GM18520 (cell line): ENCODE results near the gene ROBO1.

ENCODE experiments used
- ATAC-seq: cut with Tn5 transposase; IDR thresholded peaks from one replicate; pipeline ENCODE4 v1.9.1; 2021; ENCODE audit not compliant: unreplicated experiment

ROBO1 gene

DNA sequence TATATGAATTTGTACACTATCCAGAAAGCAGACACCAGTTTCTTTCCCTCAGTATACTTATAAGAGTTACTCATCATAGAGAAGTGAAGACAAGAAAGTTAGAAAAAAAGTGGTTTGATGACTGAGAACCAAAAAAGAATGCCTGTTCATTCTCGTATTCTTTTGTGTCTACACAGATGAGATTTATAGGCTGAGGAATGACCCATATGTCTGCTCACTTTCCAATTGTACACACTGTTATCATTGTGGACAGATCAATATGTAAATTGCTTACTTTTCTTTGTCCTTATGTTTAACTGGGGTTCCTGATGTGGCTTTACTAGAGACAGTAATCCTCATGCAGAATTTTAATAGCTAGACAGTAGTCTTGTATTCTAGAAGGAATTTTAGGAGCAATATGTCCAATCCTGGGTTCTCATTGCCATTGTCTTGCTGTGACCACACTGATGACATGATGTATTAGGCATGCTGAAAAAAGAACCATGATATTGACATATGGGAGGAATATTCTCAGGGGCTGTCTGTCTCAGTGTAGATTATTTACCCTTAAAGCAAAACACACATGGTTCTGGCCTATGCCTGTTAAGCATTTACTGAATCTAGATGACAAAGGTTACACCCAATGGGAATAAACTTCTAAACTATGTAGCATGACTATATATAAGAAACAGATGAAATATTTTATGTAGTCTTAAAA lies 669.7 kb downstream of the ROBO1 start:
- no peak for ATAC-seq

DNA sequence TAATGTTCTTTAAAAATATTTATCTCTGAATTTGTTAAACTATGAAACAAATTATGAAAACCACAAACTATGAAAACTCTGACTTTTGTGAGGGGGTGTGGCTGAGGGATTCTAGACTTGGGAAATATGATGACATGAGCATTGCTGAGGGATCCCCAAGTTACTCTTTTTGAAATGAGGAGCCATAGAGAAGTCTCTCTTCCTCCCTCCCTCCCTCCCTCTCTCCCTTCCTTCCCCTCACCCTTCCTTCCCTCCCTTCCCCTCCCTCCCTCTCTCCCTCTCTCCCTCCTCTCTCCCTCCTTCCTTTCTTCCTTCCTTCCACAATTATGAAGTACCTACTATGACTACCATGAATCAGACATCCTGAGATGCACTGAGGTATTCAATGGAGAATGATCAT lies 673.1 kb downstream of the ROBO1 start:
- ATAC-seq: no peak

DNA sequence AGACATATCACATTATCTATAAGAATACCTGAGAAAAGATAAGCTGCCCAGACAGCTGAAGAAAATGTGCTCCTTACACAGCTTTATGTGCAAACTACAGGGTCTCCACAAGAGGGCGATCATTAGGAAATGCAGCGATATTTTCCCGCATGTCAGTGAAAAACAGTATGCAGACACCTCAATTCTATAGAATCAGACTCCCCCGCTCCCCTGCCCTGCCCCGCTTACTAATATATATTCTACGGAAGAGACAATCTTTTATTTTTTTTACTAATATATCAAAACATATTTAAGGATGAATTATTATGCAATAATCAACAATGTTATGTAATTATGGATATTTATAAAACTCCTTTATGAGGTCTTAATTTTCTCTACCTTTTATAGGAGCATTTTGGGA lies 681.3 kb downstream of the ROBO1 start:
- peak; percentile 82 for ATAC-seq

DNA sequence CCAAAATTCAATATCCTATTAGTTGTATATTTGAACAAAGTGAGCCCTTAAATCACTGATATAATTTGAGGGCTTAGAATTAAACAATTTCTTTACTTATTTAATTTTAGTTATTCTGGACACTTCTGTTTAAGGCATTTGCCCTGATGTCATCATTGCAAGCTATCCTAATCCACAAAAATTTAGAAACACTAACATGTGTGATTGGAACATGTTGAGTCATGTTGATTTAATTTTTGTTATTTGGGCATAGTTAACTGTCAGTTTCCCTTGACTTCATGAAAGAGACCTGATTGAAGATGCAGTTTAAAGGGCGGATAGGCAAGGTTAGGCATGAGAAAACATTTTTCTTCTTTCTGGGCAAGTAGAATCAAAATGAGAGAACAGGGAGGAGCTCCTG lies 682.6 kb downstream of the ROBO1 start:
- no peak for ATAC-seq

DNA sequence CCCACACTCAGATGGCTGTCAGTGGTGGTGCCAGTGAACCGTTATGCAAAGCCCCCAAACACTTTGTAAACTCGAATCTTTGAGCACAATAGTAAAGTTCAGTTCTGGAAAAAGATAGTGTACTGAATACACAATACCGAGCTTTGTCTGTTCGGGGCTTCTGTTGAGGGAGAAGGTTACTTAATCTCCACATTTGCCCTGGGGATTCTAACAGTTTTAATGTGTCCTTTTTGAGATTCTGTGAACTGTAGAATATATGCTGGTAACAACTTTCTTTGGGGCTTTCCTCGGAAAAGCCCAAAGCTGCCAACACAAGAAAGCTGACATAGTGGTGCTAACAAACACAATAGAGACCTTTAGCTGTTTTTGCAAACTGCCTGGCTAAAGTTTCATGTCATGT lies 686.5 kb downstream of the ROBO1 start:
- no peak for ATAC-seq

DNA sequence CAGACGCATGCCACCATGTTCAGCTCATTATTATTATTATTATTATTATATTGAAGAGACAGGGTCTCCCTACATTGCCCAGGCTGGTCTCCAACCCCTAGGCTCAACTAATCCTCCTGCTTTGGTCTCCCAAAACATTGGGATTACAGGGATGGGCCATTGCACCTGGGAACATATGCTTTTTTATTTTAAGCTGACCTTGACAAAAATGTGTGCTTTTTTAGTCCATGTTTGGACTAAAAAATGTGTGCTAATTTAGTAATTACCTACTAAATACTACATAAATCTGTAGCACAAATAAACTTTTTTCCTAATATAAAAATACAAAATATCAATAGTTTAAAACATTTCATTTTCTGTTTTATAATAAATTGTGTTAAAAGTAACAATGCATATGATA lies 693.2 kb downstream of the ROBO1 start:
- ATAC-seq: no peak

DNA sequence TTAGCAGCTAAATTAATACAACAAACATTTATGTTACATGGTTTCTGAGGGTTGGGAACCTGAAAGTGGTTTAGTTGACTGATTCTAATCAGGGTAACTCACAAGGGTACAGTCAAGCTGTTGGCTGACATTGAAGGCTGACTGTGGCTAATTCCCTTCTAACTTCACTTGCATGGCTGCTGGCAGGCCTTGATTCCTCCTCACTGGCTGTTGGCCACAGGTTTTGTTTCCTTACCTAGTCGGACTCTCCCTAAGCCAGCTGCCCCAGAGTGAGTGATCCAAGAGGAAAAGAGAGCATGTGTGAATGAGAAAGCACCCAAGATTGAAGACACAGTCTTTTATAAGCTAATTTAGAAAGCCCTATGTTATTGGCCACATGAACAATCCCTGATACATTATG lies 700.1 kb downstream of the ROBO1 start:
- ATAC-seq: no peak

DNA sequence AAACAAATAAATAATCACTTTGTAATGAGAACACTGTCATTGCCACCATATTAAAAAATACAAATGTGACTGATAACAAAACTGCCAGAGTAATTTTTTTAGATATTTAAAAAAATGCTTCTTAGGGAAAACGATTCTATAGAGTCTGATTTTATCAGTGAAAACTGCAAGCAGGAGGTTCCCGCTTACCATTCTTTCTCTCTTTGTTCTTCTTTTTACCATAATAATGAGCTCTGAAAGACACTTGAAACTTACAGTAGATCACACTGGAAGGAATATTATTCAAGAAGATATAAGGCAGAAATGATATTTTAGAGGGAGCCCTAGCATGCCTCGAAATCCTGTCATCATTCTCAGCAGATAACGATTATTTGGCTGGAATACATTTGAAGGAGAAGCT lies 701.3 kb downstream of the ROBO1 start:
- no peak for ATAC-seq

DNA sequence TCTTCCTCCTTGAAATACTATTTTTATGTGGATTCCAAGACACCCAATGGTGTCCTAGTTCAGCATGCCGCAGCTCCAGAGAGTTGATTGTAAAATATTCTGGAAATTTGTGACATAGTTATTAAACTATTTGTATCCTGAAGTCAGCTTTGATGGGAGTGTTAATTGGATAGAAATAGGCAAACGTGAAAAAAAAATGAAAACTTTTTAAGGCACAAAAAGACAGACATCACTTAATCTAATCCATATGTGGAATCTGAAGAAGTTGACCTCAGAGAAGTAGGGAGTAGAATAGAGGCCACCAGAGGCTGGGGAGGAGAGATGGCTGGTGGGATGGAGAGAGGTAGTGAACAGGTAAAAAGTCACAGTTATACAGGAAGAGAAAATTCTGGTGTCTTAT lies 704.2 kb downstream of the ROBO1 start:
- no peak for ATAC-seq

DNA sequence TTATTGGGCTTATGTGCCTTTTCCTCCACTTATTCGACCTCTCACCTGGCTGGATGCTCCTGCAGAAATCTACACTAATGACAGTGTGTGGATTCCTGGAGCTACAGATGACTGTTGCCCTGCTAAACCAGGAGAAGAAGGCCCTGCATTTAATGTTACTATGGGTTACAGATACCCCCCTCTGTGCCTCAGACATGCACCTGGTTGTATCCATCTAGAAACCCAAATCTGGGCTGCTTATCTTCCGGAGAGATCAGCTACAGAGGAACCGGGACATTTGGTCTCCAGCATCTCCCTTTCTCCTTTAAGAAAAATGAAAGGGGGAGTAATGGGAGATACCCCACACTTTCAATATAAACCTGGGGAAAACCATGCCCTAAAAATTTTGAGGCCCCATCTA lies 710.0 kb downstream of the ROBO1 start:
- ATAC-seq: no peak

DNA sequence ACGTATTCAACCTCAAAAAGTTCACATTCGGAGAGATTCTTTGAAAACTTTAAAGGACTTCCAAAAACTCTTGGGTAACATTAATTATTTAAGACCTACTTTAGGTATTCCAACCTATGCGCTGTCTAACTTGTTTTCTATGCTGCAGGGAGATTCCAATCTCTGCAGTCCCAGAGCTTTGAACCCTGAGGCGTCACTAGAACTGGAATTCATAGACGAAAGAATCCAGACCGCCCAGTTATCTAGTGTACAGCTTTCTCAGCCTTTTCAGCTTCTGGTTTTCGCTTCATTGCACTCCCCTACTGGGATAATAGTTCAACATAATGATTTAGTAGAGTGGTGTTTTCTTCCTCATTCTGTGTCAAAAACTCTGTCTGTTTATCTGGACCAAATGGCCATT lies 711.3 kb downstream of the ROBO1 start:
- ATAC-seq: no peak

DNA sequence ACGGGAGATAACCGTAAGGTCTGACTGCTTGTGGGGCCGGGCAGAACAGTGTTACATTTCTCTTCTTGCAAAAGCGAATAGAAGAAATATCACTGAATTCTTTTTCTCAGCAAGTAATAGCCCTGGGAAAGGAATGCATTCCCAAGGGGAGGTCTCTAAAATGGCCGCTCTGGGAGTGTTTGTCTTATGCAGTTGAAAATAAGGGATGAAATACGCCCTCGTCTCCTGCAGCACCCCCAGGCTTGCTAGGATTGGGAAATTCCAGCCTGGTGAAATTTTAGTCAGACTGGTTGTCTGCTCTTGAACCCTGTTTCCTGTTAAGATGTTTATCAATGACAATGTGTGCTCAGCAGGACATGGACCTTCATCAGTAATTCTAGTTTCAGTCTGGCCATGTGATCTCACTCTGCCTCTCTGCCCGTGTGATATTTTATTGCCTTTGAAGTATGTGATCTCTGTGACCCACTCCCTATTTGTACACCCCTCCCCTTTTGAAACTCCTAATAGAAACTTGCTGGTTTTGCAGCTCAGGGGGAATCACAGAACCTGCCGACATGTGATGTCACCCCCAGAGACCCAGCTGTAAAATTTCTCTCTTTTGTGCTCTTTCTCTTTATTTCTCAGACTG lies 715.6 kb downstream of the ROBO1 start:
- no peak for ATAC-seq

DNA sequence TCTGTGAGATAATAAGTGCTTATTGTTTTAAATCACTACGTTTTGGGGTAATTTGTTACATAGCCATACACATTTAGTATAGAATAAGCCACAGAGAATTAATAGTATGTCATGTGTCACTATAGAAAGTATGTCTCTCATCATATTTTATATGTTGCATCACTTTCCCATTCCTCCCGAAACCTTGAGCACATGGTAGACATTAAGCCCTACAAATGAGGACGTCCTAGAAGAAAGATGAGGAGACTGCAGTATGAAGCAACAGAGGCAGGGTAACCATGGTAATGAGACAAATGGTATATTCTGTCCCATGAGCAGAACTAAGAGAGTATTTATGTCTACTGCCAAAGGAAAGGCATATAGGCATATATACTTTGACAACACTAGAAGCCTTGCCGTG lies 720.2 kb downstream of the ROBO1 start:
- no peak for ATAC-seq

DNA sequence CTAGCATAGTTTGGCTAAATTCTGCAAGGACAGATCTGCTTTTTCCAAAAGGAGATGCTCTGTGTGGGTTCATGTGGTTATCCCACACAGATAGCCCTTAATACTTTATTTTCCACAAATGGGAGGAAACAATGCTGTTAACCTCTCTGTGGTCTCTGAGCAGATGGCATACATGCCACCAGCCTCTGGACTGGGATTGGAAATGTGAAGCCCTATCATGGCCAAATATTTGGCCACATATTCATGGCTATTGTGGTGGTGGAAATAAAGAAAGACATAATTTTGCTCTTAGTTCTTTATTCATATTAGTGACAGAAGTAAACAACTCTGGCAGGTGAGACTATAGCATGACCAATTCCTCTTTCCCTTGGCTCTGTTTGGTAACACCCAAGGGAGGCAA lies 726.2 kb downstream of the ROBO1 start:
- no peak for ATAC-seq

DNA sequence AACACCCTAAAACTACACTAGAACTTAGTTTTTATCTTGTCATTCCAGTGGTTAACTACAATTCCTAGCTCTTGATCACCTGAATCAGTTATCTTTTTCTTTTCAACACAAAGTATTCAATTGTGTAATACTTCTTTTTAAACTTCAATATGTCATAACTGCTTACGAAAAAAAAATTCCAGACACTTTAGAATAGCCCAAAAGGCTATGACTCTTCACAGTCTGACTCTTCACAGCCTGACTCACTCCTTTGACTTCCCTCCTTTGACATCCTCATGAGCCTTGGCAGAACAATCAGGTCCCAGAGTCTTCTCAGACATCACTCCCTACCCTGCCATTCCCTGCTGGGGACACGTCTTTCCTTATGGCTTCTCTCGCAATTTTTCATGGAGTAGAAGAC lies 727.1 kb downstream of the ROBO1 start:
- ATAC-seq: no peak

DNA sequence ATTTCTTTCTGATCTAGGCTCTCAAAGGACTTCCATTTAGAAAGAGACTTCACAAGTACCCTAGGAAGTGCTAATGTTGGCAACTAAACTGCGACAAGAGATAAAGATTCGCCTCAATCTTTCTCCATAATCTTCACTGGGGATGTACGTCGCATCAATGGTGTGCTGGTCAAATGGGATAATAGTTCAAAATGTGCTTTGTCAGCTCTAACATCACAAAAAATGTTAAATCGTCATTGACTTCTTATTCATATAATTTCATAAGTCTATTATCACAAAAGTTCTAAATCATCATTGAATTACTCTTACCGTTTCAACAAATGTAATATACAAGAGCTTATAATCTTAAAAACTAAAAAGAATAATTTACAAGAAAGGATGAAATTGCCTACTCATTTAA lies 727.7 kb downstream of the ROBO1 start:
- no peak for ATAC-seq

DNA sequence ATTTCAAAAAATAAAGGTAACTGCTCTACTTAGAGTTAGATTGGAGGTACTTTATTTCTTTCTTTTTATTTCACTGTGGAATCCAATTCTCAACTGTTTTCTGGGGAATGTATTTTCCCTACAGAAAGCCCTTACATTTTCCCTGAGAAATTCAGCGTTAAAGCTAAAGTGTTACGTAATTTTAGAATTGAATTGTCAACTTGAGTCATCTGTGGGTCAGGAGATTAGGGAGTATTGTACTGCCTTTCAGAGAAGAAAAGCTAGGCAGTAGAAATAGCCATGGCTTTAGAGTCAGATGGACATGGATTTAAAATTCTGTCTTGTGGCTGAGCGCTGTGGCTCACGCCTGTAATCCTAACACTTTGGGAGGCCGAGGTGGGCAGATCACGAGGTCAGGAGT lies 728.6 kb downstream of the ROBO1 start:
- ATAC-seq: no peak

DNA sequence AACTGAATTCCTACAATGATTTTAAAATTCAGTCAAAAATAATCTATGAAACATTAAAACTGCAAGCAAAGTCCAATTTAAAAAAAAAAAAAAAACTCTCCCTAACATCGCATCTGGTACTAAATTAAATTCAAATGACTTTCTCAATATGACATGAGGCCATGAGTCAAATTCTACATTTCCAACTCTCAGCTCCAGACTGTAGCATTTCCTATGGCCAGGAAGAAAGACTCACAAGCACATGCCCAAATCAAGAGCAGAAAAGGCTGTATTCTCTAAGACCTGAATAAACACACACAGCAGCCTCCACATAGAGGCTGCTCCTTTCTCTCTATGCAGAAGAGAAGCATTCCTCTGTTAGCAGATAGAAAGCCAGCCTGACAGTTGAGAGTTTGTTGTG lies 729.2 kb downstream of the ROBO1 start:
- no peak for ATAC-seq

DNA sequence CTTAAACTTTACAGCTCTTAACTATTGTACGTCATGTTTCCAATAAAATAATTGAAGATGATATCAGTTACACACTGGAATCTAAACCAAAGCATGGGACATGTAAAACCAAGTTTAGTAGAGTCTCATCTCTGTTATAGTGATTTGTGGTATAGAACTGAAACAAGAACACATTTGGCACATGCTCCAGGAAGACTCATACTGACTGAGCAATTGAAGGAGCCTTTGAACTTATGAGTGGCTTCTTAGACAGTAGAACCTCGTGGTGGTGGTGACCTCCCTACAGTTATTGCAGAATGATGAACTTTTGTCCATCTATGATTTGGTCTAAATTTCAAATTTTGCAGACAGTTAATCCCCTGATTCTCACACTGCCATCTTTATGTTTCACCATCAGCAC lies 729.7 kb downstream of the ROBO1 start:
- no peak for ATAC-seq

DNA sequence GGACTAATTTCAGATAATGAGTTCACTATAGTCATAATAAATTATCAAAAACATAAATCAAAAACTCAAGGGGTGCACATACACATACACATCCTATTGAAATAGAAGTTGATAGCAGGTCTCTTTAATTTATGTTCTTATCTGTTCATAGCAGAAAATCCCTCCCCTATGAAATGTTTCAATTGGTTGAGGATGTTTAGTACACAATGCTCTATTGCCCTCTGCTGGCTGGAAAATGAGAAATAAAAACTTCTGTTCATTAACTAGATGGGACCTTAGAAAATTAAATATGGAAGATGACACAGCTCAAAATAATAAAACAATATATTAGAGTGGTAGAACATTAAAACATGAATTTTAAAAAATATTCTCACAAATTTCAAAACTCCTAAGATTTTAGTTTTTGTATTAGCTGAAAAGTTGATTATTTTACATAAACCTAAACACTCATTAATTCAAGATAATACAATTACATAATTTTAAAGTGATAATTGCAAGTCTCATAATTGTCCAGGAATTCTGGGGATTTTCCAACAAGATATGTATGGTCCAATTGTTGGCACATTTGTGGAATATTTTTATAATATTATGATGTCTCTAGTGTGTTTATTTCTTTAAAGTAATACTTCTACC lies 735.0 kb downstream of the ROBO1 start:
- no peak for ATAC-seq

DNA sequence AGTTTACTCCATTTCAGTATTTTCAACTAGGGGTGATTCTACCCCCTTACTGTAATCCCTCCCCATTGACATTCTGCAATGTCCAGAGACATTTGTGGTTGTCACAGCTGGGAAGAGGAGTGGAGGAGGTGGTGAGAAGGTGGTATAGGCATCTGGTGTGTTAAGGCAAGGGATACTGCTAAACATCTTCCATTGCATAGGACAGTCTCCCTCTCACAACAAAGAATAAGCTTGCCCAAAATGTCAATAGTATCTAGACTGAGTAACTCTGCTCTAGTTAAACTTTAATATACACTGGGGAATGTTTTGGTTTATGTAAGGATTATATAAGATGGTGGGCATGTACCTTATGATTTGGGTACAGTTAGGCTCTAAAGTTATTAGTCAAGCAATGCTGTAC lies 737.6 kb downstream of the ROBO1 start:
- ATAC-seq: no peak

DNA sequence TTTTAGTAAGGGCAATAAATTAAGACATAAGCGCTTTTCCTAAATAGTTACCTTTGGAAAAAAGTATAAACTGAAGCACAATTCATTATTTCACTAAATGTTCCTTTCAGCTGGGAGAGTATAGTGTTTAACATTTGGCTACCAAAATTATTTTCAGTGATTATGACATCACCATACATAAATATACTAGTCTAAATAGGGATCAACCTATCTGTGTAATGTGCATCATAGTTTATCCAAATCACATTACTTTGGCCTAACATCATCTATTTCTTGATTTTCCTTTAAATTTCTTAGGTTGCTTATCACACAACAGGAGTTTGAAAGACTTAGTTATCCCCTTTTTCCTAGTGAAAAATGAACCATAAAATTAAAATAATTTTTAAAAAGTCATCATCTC lies 738.9 kb downstream of the ROBO1 start:
- no peak for ATAC-seq

DNA sequence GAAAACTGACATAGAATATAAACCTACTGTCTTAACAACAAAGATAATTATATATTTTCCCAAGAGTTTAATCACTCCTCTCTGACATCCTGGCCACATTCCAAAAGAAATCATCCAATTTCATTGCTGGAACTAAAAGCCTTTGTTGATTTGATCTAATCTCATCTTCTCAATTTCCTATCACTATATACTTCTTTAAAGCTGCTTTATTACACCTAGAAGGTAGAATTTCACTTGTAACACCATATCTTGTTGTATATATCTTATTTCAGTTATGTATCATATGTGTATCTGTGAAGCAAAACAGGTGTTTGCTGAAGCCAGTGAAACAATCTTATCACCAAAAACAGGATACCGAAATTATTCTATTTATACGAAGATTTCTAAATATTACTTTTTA lies 740.2 kb downstream of the ROBO1 start:
- ATAC-seq: no peak
